Left lobe of liver (tissue), 2 donors: ENCODE measurements around the gene BPI. TPM values are rescaled to one million over a fixed set of nuclear protein-coding genes. Genes with fewer than 3 reads are reported as not detected.
"Not testable (repeated sequence)": the region's sequence is repeated elsewhere in the genome, so short reads cannot be mapped to it uniquely, and the experiment has no call there.

Source experiments
- ATAC-seq: fragments of 200-7000 bp; cut with Tn5 transposase; one replicate; pipeline ENCODE4 v1.9.1; 2020; ENCODE audit warnings: mild to moderate bottlenecking, moderate library complexity
- DNase-seq: peaks from one replicate; pipeline ENCODE4 v3.0.0-alpha.2; 2020; ENCODE audit warnings: low spot score
- total RNA-seq: library from RNA; stranded (reverse); gene quantifications from one replicate; pipeline ENCODE4 v1.2.1, GENCODE V29; 2021
- donor health status: DM: no; HTN: no; CAD: no; lungs with moderate emphysema.
- donor health status: DM: no; HTN: yes; CAD: no.

The BPI gene
- total RNA-seq, 1 donor from 2014 or later = 0.48 TPM

DNA sequence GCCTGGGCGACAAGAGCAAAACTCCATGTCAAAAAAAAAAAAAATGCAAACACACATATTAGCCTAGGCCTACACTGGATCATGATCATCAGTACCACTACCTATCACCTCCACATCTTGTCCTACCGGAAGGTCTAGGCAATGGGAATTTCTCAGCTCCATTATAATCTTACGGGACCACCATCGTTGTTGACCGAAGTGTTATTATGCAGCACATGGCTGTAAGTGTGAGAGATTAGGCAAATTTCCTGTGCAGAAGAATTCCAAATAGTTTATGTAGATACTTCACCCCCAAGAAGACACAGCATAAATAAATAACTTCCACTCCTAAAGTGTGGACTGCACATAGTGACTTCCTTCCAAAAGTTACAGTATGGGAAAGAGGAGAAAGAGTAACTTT, 26.7 kb upstream of the BPI start:
- ATAC-seq (no peak), DNase-seq (no peak)

DNA sequence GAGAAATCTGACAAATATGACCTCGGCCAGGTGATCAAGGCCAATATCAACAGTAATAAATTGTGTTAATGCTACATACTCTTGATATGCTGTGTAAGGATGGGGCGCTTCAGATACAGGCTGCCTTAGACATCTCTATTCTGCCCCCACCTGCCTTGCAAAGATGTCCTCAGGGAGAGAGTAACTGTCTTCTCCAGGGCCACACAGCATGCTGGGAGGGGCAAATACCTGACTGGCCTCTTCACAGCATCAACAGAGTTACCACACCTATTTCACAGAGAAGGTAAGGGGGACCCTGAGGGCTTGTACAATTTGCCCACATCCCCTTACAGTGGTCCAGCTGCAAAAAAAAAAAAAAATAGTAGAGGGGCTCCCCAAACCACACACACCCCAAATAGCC, 26.3 kb upstream of the BPI start:
- DNase-seq = no peak
- no peak for ATAC-seq

DNA sequence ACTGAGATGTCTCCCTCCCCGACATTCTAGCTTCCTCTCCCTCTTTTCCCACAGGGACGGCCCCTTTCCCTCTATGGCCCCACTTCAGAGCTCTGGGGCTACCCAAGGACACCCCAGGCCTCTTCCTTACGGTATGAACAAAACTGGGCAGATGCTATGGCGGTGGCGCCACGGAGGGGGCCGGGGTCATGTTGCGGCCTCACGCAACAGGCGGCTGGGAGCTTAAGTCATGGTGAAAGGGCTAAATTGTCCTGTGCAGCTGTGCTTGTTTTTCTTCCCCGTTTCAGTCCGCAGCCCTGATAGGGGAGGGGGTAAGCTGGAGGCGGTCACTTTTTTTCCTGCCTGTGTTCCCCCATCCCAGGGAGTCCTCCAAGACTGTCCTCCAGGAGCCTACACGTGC, 25.8 kb upstream of the BPI start:
- DNase-seq = no peak
- no peak for ATAC-seq

DNA sequence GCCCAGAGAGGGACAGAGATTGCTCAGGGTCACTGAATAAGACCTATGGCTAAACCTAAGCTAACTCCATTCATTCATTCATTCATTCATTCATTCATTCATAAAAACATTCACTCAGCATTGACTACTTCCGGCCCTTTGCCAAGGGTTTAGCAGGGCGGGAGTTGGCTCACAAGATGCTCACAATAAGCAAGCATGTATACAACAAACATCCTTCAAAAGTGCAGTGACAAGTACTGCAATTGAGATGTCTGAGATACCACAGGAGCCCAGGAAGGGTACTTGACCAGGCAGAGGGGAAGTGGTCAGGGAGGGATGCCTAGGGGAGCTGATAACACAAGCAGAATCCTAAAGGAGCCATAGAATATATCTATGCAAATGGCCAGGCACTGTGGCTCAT, 25.2 kb upstream of the BPI start:
- ATAC-seq (no peak), DNase-seq (no peak)

DNA sequence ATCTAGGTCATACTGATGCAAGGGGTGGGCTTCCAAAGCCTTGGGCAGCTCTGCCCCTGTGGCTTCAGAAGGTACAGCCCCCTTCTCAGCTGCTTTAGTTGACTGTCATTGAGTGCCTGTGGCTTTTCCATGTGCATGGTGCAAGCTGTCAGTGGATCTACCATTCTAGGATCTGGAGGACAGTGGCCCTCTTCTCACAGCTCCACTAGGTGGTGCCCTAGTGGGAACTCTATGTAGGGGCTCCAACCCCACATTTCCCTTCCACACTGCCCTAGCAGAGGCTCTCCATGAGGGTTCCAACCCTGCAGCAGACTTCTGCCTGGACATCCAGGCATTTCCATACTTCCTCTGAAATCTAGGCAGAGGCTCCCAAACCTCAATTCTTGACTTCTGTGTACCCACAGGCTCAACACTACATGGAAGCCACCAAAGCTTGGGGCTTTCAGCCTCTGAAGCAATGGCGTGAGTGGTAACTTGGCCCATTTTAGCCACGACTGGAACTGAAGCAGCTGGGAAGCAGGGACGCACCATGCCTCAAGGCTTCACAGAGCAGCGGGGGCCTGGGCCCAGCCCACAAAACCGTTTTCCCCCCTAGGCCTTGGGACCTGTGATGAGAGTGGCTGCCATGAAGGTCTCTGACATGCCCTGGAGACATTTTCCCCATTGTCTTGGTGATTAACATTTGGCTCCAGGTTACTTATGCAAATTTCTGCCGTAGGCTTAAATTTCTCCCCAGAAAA, 22.6 kb upstream of the BPI start:
- not testable (repeated sequence) for ATAC-seq, DNase-seq

DNA sequence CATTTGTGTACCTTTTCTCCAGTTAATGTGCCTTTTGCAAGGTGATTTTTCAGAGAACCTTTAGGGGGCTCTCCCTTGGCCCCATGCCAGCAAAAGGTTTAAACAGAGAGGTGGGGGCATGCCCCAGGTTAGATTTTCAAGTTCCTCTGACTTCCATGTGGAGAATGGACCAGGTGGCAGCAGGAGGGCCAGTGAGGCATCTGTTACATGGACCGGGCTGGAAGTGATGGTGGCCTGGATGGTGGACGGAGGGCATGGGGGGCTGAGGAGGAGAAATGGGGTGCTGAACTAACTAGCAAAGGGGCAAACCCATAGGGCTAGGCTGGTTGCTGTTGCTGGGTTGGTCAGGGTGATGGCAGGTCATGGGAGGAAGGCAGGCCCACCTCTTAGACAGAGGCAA, 20.7 kb upstream of the BPI start:
- ATAC-seq = no peak
- DNase-seq = no peak

DNA sequence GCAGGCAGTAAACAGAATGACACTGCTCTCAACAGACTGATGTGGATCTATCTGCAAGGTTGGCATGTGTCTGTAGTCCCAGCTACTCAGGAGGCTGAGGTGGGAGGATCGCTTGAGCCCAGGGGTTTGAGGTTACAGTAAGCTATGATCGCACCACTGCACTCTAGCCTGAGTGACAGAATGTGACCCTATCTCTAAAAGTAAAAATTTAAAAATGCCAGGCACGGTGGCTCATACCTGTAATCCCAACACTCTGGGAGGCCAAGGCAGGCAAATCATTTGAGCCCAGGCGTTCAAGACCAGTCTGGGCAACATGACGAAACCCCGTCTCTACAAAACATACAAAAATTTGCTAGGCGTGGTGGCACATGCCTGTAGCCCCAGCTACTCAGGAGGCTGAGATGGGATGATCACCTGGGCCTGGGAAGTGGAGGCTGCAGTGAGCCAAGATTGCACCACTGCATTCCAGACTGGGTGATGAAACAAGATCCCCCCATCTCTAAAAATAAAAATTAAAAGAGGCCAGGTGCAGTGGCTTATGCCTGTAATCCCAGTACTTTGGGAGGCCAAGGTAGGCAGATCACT, 19.8 kb upstream of the BPI start:
- DNase-seq, ATAC-seq: not testable (repeated sequence)

DNA sequence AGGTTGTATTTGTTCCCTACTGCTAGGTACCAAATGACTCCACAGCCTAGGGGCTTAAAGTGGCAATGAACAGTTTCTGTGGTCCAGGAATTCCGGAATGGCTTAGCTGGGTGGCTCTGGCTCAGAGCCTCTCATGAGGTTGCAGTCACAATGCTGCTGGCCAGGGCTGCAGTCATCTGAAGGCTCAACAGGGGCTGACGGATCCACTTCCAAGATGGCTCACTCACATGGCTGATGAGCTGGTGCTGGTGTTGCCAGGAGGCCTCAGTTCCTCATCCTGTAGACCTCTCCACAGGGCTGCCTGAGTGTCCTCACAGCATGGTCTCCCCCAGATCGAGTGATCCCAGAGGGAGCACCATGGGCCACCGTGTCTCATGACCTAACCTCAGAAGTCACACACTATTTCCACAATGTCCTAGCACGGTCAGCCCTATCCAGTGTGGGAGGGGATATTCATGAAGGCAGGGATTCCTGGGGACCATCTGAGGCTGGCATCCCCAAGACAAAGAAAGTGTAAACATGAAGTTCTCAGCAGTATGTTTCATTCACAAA, 19.0 kb upstream of the BPI start:
- ATAC-seq (no peak), DNase-seq (no peak)

DNA sequence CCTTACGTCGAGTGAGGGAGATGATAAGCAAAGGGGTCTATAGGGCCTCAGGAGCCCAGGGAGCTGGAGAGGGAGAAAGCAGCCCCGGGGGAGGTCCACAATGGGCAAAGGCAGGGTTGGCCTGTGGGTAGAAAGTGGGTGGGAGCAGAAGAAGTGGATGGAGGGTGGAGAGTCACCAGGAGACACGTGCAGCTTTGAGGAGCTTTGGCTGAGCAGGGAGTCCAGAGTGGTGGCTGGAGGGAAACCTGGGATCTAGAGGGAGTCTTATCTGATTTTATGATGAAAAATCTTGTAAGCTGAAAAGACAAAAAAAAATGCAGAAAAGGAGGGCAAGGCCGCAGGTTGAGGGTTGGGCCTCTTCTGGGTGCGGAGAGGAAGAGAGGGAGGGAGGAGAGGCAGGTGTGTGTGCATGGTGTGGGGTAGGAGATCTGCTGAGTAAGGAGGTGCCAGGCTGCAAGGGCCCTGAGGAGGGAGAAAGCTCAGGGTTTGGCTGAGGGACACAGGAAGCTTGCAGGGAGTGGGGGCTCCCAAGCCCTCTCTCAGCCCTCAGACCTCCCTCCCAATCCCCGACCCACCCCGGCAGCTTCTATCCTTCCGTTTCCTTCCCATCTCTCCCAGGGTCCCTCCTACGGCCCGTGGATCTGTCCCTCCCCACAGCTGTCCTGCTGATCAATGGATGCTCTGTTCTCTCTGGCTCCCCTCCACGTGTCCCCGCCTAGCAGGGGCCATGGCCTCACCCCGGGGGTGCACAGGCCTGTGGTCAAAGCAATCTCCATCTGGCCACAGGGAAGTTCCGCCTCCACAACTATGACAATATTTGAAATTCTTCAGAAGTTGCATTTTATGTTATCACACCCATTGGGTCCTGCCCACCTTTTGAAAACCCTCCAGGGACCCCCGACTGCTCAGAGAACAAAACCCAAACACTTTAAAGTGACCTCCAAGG, 17.1 kb upstream of the BPI start:
- no peak for DNase-seq
- no peak for ATAC-seq

DNA sequence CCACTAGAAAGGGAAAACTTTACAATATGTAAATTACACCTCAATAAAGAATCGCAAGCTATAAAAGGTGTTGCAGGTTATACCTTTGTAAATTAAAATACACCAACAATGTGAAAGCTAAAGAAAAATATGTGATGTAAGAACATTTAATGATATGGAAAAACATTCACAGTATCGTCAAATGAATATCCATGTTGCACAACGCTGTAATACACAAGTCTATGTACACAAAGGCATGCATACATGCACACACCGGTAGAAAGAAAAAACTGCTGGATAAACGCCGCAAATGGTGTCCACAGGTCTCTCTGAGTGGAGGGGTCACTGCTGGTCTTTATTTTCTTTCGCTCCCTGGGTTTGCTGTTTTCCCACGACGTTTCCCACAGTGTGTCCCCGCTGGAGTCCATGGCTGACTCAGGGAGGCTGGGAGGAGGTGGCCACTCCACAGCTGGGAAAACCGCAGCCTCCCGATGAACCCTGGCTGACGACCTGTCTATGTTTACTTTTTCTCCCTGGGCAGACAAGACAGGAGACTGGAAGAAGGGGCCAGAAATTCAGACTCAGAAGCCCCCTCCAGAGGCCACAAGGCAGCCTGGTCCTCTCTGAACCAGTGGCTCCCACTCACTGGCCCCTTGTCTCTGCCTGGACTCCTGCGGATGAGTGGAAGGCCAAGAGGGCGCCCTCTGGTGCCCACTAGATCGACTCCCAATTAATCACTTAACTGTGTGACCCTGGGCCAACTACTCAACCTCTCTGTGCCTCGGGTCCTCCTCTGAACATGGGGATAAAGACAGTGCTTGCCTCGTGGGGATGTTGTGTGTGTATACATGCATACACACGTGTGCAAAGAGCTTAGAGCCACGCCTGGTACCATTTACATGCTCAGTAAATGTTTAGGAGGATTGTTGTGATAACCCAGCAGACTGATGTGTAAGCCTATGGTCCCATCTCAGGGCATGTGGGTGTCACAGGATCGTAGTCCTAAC, 12.8 kb upstream of the BPI start:
- peak; percentile 60 for ATAC-seq
- DNase-seq = peak; percentile 53

DNA sequence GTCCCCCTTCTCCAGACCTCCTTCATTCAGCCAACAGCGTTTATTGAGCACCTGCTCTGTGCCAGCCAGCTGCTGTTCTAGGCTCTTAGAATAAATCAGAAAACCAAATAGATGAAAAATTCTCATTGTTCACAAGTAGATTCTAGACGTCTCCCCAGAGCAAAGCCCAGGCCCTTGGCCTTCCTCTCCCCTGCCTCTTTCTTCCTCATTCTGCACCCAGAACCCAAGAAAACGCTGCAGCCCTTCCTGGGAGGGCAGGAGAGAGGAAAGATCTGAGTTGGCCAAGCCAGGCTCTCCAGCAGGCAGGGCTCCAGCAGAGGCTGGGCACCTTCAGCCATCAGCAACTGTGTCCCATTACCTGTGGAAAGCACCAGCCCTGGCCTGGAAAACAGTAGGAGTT, 12.0 kb upstream of the BPI start:
- peak; percentile 43 for ATAC-seq
- DNase-seq = peak; percentile 55

DNA sequence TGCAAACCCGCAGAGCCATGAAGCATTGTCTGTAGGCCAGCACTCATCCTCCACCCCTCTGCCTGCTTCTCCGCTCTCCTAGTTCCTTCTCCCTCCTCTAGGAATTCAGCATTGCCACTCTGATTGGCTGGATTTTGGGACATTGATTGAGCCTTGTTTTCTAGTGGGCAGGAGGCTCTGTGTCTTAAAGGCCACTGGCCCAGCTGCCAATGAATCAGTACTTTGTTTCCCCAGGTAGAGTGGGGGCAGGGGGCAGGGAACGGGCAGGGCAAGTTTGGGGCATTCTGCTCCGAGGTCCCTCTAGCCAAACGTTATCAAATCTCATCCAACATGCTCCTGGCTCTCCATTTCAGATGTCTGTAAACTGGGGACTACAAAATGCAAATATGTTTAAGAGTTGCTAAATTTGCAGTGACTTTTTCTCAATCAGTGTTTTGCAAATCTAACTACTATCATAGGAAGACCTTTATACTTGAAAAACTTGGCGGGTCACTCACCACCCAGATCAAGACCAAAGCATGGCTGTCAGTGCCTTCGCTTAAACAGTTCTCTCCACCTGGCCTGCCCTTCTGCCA, 10.4 kb upstream of the BPI start:
- peak; percentile 87 for DNase-seq
- ATAC-seq = peak; percentile 75

DNA sequence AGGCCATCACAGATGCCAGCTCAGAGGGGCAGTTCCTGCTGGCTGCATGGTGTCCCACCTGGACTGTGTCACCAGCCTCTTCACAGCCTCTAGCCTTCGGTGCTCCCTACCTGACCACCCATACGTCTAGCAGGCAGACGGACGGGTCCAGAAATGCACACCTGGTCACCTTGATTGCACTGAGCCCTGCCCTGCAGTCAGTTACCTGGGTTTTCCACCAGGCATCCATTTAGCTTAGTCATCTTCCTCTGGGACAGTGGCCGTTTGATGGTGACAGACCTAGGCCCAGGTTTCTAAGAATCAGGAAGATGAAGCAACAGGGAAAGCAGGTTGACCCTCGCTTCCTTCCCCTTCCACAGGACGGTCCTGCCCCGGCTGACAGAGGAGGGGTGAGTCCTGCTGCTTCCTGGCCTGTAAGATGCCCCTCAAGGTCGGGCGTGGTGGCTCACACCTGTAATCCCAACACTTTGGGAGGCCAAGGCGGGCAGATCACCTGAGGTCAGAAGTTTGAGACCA, 9.8 kb upstream of the BPI start:
- ATAC-seq (no peak), DNase-seq (no peak)

DNA sequence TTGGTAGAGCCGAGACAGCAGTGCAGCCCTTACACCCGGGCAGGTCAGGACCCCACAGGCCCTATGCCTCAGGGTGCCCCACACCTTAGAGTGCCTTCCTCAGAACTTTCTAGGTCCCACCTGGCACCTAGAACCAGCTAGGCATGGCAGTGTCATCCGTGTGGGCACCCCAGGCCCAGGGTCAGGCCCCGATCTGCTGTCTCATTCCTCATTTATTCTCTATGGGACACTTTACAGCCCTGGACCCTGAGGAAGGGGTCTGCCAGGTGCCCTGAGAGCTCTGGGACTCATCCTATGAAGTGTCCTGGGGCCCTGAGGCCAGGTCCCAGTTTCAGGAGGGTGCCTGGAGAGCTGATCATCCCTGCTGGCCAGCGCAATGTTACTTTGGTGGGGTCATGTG, 8.1 kb upstream of the BPI start:
- ATAC-seq (no peak), DNase-seq (no peak)

DNA sequence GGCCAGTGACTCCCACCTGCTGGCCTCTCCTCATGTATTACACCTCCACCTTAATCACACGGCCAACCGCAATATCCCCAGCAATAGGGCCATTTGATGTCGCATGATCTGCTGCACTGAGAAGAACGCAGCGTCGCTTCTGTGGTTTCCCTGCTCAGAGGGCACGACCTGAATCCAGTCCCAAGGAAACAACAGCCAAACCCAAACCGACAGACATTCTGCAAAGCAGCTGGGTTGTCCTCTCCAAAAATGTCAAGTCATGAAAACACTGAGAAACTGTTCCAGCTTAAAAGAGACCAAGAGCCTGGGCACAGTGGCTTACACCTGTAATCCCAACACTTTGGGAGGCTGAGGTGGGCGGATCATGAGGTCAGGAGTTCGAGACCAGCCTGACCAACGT, 7.5 kb upstream of the BPI start:
- no peak for ATAC-seq
- DNase-seq = no peak

DNA sequence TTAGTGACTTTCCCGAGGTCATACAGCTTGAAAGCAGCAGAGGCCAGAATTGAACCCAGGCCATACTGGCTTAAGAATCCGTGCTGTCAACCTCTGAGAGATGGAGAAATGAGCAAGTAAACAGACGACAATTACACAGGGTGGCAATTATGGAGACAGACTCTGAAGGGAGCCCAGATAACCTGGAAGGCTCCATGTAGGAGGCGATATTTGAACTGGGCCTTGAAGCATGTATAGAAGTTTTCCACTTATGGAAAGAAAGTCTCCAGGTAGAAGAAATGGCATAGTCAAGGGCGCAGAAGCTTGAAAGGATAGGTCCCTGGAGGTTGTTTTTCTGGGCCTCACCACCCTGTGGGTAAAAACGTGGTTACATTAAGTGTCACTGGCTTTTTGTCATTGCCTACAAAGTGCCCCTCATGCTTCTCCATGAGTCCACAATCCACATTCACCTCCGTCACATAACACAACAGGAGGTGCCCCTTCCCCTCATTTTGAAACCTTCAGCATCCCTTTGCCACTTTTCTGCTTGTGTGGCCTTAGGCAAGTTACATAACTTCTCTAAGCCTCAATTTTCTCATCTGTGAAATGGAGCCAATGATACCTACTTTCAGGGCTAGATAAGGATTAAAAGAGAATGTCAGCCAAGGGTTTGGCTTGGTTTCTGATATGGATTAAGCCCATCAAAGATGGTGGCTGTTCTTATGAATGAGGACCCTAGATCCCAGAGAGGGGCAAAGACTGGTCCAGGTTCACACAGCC, 5.9 kb upstream of the BPI start:
- no peak for DNase-seq
- no peak for ATAC-seq

DNA sequence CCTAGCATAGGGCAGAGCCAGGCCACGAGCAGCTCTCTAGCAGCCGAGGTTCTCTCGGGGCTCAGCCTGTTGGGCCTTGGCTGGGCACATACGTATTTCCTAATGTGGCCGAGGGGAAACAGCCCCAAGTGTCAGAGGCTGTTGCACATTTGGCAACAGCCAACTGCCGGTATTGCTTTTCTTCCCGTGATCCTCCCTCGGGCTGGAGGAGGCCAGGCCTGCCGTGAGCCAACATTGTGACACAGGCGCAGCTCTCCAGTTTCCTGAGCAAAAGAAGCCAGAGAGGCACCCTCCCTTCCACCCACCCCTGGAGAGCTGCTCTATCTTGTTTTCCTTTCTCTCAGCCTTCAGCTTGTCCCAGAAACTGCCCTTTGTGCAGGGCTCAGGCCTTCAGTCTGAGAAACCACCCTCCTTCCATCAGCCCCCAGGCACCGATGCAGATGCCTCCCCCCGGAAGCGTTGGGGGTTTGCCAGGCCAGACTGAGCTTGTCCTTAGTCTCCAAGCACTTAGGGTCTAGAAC, 5.1 kb upstream of the BPI start:
- DNase-seq (peak; percentile 89), ATAC-seq (peak; percentile 85)

DNA sequence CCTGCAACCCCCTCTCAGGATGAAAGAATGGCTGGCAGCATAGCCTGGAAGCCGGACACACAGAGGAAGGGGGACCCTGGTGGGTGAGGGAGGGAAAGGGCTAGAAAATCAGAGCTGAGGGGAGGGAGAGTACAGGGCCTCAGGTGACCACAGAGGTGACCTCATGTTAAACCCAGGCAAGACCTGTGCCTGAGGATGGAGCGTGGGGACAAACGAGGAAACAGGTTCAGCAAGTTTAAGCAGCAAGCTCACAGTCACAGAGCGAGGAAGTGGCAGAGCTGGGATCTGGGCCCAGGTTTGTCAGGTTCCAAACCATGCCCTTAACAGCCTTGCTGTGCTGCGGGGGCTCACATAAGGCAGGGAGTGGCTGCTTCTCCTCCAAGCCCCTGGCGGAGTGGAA, 4.0 kb upstream of the BPI start:
- no peak for DNase-seq
- ATAC-seq = no peak

DNA sequence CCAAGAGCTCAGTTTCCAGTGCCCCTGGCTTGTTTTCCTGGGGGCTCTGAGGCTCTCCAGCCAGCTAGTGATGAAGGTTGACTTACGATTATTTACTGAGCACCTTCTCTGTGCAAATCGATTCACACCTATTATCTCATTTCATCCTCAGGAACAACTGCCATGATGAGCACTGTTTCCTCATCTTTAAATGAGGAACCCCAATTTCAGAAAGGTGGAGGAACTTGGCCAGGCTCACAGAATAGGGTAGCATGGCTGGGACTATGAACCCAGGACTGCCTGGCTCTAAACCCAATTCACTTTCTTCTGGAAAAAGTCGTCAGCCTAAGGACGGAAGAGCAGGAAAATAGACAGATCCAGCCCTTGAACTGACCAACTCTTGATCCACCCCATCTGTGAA, 3.5 kb upstream of the BPI start:
- DNase-seq = no peak
- no peak for ATAC-seq
